Hepatic stellate cell (primary cell): Measurements from ENCODE around the gene SYNGR2.

Source experiments
- DNase-seq: peaks from one replicate; pipeline ENCODE4 v3.0.0; 2011; ENCODE audit warnings: low spot score

Gene SYNGR2, protein sequence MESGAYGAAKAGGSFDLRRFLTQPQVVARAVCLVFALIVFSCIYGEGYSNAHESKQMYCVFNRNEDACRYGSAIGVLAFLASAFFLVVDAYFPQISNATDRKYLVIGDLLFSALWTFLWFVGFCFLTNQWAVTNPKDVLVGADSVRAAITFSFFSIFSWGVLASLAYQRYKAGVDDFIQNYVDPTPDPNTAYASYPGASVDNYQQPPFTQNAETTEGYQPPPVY

GRCh38 chr17:78168242-78168902, at the start of gene SYNGR2:
SYNGR2 (plus strand) TSS chr17:78168581; CDS start chr17:78168617, 36 bp downstream.
- DNase-seq = peak; percentile 82

DNA sequence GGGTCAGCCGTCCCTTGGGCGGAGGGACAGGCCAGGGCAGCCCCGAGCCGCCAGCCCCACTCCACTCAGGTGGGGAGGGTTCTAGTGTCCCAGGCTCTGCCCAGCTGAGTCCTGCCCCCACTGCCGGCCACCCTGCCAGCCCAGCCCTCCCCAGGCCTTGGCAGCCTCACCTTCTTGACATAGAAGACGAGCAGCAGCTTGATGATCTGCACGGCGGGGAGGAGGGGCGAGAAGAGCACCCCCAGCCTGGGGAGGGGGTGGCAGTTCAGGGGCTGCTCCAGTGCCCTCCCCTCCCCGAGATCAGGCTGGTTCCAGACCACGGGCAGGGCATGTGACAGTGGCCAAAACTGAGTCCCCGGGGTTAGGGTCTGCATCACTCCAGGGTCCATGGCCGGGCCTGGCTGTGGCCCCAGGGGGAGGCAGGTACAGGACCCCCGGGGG, 49.6 kb upstream of the SYNGR2 start:
- DNase-seq = no peak

DNA sequence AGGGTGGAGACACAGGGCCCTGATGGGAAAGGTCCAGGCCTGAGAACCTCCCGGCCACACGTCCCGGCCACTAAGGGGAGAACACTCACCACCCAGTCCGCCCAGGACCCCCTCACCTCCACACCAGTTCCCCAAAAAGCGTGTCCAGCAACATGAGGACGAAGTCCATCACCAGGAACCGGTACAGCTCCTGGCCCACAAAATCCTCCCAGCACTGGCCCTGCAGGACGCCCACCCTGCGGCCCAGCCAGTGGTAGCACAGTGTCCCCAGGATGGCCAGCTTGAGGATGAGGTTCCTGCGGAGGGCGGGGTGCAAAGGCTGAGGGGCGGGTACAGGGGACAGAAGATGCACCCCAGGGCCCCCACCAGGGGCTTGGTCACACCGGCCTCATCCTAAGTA, 47.8 kb upstream of the SYNGR2 start:
- DNase-seq = no peak

DNA sequence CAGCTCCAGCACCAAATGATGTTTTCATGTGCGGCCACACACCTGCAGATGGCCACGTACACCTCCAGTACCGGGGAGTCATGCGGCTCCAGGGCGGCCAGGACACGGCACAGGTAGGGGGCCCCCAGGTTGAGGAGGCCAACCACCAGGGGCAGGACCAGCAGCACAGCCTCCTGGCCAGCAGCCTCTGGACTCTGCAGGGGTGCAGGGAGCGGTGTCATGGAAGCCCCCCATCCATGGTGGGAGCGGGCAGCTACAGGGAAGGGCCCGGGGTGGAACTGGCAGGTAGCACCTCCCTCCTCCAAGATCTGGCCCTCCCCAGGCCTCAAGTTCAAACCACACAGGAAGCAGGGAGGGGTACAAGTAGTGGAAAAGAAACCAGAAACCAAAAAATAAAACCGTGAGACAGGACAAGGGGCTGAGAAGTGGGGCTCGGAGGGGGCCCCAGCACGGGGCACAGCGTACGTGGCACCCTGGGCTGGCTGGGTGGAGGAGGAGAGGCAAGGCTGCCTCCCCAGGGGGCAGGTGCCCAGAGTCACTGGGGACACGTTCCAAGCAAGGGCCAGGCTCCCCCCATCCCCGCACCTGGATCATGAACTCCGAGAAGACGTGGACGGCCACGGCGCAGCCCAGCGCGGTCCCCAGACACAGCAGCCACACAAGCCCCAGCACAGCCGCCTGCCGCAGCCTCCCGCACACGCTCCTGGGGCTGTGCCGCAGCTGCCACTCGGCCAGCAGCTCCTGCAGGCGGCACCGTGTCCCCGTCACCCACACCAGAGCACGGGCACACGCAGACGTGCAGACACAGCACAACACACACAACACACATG, 47.2 kb upstream of the SYNGR2 start:
- no peak for DNase-seq

DNA sequence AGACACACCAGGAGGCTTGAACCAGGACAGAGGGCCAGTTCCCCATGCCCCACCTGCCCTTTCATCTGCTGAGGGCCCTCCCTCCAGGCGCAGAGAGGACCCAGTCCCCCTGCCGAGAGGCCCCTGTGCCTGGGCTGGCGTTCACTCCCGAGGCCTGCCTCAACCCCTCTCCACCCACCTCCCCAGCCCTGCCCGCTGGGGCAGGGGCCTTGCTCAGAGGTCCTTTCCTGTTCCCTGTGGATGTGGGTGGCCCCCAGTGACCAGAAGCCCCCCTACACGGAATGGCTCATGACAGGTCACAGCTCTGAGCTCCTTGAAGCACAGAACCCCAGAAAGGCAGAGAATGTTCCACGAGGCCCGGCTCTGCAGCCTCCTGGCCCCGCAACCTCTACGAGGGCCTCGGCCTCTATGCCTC, 46.6 kb upstream of the SYNGR2 start:
- DNase-seq = no peak

- no peak for DNase-seq
Observed at GRCh38 chr17:78122216-78122930, 46.0 kb upstream of the SYNGR2 start.

- DNase-seq = no peak
Observed at GRCh38 chr17:78122931-78123249, 45.5 kb upstream of the SYNGR2 start.

DNA sequence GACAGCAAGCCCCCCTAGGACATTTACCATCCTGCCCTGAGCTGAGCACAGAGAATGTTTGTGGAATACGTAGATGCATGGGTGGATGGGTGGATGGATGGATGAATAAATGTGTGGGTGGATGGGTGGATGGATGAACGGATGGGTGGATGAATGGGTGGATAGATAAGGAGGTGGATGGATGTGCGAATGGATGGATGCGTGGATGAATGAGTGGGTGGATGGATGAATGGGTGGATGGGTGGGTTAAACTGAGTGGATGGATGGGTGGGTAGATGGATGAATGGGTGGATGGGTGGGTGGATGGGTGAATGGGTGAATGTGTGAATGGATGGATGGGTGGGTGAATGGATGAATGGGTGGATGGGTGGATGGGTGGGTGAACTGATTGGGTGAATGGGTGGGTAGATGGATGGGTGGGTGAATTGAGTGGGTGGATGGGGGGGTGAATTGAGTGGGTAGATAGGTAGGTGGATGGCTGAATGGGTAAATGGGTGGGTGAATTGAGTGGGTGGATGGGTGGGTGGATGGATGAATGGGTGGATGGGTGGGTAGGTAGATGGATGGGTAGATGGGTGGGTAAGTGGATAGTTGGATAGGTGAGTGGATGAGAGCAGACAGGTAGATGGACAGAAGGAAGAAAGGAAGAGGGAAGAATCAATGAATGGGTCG, 45.0 kb upstream of the SYNGR2 start:
- no peak for DNase-seq

DNA sequence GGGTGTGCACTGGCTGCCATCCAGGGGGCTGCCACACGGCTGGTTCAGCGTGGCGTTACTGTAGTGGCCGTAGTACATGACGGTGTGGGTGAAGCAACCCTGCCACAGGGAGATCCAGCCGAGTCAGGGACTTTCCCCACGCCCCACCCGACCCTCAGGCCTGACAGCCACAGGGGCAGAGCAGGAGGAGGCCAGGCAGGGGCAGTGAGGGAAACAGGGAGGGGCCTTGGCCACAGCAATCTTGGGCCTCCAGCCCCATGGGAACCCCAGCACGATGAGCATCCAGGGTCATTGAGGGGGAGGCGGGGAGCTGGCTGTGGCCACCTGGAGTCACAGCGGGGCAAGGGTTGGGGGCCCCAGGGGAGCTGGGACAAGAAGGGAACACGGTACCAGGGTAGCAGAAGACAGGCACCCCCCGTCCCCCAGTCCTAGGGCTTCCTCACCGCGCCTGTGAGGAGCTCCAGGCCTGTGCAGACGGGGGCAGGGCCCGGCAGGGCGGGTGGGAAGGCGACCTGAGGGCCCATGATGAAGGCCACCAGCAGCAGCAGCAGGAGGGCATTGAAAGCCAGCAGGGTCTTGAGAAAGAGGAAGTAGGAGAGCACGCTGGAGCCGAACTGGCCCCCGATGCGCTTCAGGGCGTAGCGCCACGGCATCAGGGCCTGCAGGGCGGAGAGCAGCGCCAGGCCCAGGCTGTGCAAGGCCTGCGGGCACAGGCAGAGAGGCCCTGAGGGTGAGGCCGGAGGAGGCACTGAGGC, 44.1 kb upstream of the SYNGR2 start:
- DNase-seq = no peak

DNA sequence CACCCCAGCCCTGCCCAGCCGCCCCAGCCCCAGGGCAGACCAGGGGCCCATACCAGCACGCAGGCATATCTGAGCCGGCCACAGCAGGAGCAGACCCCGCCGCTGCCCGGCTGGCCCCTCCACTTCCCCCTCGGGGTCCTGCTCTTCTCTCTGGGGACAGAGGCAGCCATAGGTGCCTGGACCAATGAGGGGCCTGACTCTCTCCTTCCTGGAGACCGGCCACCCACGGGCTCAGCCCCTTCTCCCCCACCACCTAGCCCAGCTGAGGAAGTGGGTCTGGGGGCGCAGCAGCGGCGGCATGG, 43.6 kb upstream of the SYNGR2 start:
- DNase-seq = no peak

GRCh38 chr17:78125138-78125913, 43.1 kb upstream of the SYNGR2 start:
- no peak for DNase-seq

- no peak for DNase-seq
Observed at GRCh38 chr17:78125976-78126894, 42.1 kb upstream of the SYNGR2 start.

DNA sequence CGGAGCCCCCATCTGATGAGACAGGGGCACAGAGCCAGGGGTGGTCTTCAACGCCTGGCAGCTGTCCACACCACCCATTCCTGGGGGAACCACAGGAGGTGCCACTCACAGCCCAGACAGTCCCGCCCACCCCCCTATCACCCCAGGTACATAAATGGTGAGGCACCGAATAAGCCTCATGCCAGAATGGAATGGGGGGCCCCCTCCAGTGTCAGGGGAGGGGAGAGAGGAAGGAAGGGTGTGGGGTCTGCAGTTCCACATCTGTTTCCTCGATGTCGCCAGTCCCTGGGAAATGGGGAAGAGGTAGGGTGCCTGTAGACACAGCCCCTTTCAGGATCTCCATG, 41.5 kb upstream of the SYNGR2 start:
- DNase-seq = no peak

- DNase-seq = peak; percentile 51
Observed at GRCh38 chr17:78127239-78127887, 41.0 kb upstream of the SYNGR2 start.

- peak; percentile 60 for DNase-seq
Observed at GRCh38 chr17:78127888-78128550, 40.4 kb upstream of the SYNGR2 start.

DNA sequence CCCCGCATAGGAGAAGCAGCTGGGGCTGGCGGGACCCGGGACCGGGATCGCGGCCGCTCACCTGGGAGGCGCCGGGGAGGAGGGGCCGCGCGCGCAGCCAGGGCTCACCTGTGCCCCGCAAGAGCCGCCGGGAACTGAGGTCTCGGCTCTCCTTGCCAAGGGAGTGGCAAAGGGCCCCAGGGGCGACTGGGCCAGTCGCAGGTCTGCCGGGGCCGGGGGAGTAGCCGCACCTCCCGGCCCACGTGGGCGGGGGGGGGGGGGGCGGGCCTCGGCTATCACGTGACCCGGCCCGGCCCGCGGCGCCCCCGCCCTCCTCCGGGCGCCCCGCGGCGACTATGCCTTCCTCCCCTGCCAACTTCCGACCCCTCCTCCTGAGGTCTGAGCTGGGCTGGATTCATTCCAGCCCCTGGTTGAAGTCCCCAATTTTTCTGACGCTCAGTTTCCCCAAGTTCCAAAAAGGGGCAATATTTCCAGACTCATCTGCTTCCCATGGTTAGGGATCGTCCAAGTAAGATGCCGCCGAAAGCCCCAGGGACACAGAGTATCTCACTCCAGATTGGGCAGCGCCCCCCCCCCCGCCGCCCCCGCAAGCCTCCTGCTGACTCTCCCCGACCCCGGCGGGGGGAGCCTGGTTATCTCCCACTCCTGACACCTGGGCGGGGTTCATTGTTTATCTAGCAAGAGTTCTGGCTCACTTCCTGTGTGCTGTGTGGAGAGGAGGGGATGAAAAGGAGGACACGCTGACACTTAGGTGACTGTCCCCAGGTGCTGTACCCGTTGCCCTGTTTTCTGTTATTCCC, 39.6 kb upstream of the SYNGR2 start, which contains the start of gene TMC6:
Gene TMC6, minus strand, starts transcription at position 205 of the 800 bp plus-strand sequence. CDS start 1,923 bp downstream, outside the sequence.
- DNase-seq = peak; percentile 73

DNA sequence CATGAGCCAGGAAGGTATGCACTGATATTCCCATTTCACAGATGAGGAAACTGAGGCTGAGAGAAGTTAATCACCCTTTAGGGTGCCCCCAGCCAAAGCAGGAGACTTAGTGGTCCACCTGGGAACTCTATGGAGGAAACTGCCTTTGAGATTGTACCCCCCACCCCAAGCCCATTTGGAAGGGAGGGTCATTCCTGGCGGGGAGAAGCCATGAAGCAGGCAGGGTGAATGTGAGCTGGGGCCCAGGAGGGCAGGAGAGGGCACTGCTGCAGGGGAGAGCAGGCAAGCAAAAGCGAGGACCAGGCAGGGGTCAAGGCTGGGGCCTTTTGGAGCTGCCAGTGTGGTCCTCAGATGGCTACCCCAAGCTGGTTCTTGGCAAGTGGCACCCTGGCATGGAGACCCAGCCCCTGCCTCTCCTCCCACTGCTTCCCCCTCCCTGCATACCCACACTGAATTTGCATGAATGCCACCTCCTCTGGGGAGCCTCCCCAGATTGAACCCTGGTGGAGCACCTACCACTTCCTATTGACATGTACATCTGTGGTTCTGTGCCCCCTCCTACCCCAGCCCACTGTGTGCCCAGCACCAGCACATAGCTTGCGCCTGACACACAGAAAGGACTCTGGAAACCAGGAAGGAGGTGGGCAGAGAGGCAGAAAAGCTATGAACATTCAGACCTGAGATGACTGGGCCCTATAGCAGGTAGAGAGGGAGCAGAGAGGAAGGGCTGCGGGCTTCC, 38.9 kb upstream of the SYNGR2 start:
- DNase-seq = no peak
